GM21825 (cell line): Measurements from ENCODE around the gene TLE2.
"Not testable (repeated sequence)": the region's sequence is repeated elsewhere in the genome, so short reads cannot be mapped to it uniquely, and the experiment has no call there.

ENCODE experiments used
- ATAC-seq: cut with Tn5 transposase; IDR thresholded peaks from one replicate; pipeline ENCODE4 v1.9.1; 2021; ENCODE audit warnings: mild to moderate bottlenecking, moderate library complexity; ENCODE audit not compliant: unreplicated experiment

Gene TLE2

GRCh38 chr19:3038214-3038613, 9.1 kb upstream of the TLE2 start:
- no peak for ATAC-seq

GRCh38 chr19:3036977-3037544, 8.0 kb upstream of the TLE2 start:
- not testable (repeated sequence) for ATAC-seq

- ATAC-seq: peak; percentile 45
Measured at GRCh38 chr19:3036119-3036976, 7.3 kb upstream of the TLE2 start.

- peak; percentile 77 for ATAC-seq
Measured at GRCh38 chr19:3035542-3036118, 6.5 kb upstream of the TLE2 start.

GRCh38 chr19:3034656-3035541, 5.8 kb upstream of the TLE2 start:
- ATAC-seq: no peak

- no peak for ATAC-seq
Measured at GRCh38 chr19:3034406-3034655, 5.3 kb upstream of the TLE2 start.

GRCh38 chr19:3033595-3034405, 4.7 kb upstream of the TLE2 start:
- no peak for ATAC-seq

GRCh38 chr19:3031607-3031867, 2.5 kb upstream of the TLE2 start:
- no peak for ATAC-seq

GRCh38 chr19:3028305-3029064, 595 bp downstream of the TLE2 start:
- ATAC-seq: no peak

- no peak for ATAC-seq
Measured at GRCh38 chr19:3027981-3028304, 1.1 kb downstream of the TLE2 start.

- no peak for ATAC-seq
Measured at GRCh38 chr19:3027292-3027691, 1.8 kb downstream of the TLE2 start.

GRCh38 chr19:3026768-3027167, 2.3 kb downstream of the TLE2 start:
- ATAC-seq: no peak

- ATAC-seq: no peak
Measured at GRCh38 chr19:3025549-3025886, 3.6 kb downstream of the TLE2 start.

- ATAC-seq: no peak
Measured at GRCh38 chr19:3024870-3025548, 4.1 kb downstream of the TLE2 start.

GRCh38 chr19:3024509-3024869, 4.6 kb downstream of the TLE2 start:
- no peak for ATAC-seq

- no peak for ATAC-seq
Measured at GRCh38 chr19:3020321-3020960, 8.6 kb downstream of the TLE2 start.

GRCh38 chr19:3019211-3019854, 9.7 kb downstream of the TLE2 start:
- ATAC-seq: no peak

- no peak for ATAC-seq
Measured at GRCh38 chr19:3017923-3018322, 11.2 kb downstream of the TLE2 start.
